Neutrophil (primary cell): Measurements from ENCODE around the gene EZR.

Experiments used
- H3K27ac ChIP-seq: fragments of 200-600 bp; sonication (generic); 2 replicates; pipeline ENCODE4 v1.5.1; 2016; ENCODE audit warnings: mild to moderate bottlenecking, moderate library complexity
- H3K27me3 ChIP-seq: fragments of 200-600 bp; sonication (generic); 2 replicates; pipeline ENCODE4 v1.6.0; 2016; ENCODE audit warnings: mild to moderate bottlenecking
- H3K36me3 ChIP-seq: fragments of 200-600 bp; sonication (generic); 2 replicates; pipeline ENCODE4 v1.5.1; 2017
- H3K4me1 ChIP-seq, 2 experiments: fragments of 200-600 bp in 1 of 2; sonication (generic) in 1 of 2; 1 replicate in 1 of 2; 2 replicates in 1 of 2; pipeline versions ENCODE4 v1.5.1 to v1.6.1; 2013 to 2016; ENCODE audit warnings: low read depth in 1 of 2, low read length in 1 of 2, mild to moderate bottlenecking in 1 of 2, moderate library complexity in 1 of 2; ENCODE audit not compliant: control insufficient read depth in 1 of 2, insufficient read depth in 1 of 2
- H3K4me3 ChIP-seq, 2 experiments: fragments of 200-600 bp in 1 of 2; sonication (generic) in 1 of 2; 1 replicate in 1 of 2; 2 replicates in 1 of 2; pipeline ENCODE4 v1.5.1; 2013 to 2016; ENCODE audit warnings: low read depth in 1 of 2, low read length in 1 of 2, mild to moderate bottlenecking in 1 of 2, moderate library complexity in 1 of 2
- H3K9me3 ChIP-seq: fragments of 200-600 bp; sonication (generic); 2 replicates; pipeline ENCODE4 v1.5.1; 2016
- CTCF ChIP-seq: fragments of 200-600 bp; sonication (generic); IDR thresholded peaks from 2 replicates; pipeline ENCODE4 v1.5.1; 2016; ENCODE audit warnings: antibody characterized with exemption

EZR gene

GRCh38 chr6:158752613-158753012 lies 66.6 kb downstream of the EZR start:
- peaks cover 76% of the 10 kb centered on the region for H3K36me3 ChIP-seq
- no peak for TF ChIP-seq CTCF
- H3K9me3 ChIP-seq: no peaks in the 10 kb centered on the region
- no peak overlapping the region for H3K27ac ChIP-seq
- H3K27me3 ChIP-seq: peaks cover 3% of the 10 kb centered on the region
- no peak overlapping the region for H3K4me3 ChIP-seq
- H3K4me1 ChIP-seq: no peaks in the 10 kb centered on the region

- no peaks in the 10 kb centered on the region for H3K4me1 ChIP-seq
- no peak overlapping the region for H3K27ac ChIP-seq
- no peak for TF ChIP-seq CTCF
- peaks cover 74% of the 10 kb centered on the region for H3K36me3 ChIP-seq
- H3K4me3 ChIP-seq: no peak overlapping the region
- H3K27me3 ChIP-seq: peaks cover 3% of the 10 kb centered on the region
- no peaks in the 10 kb centered on the region for H3K9me3 ChIP-seq
These were observed 67.2 kb downstream of the EZR start for GRCh38 chr6:158751921-158752320.

GRCh38 chr6:158751224-158751623 lies 67.9 kb downstream of the EZR start:
- peaks cover 76% of the 10 kb centered on the region for H3K36me3 ChIP-seq
- H3K27ac ChIP-seq: no peak overlapping the region
- no peak overlapping the region for H3K4me3 ChIP-seq
- no peaks in the 10 kb centered on the region for H3K9me3 ChIP-seq
- H3K4me1 ChIP-seq: no peaks in the 10 kb centered on the region
- no peak for TF ChIP-seq CTCF
- H3K27me3 ChIP-seq: peaks cover 3% of the 10 kb centered on the region

GRCh38 chr6:158744986-158745430 lies 74.2 kb downstream of the EZR start:
- Histone ChIP-seq H3K36me3 (peaks cover 52% of the 10 kb centered on the region), H3K9me3 (no peaks in the 10 kb centered on the region), H3K27ac (no peak overlapping the region), H3K4me3 (no peak overlapping the region), H3K4me1 (no peaks in the 10 kb centered on the region), H3K27me3 (no peaks in the 10 kb centered on the region)
- TF ChIP-seq CTCF: no peak

- Histone ChIP-seq H3K4me1 (no peaks in the 10 kb centered on the region), H3K27me3 (no peaks in the 10 kb centered on the region), H3K27ac (no peak overlapping the region), H3K4me3 (no peak overlapping the region), H3K9me3 (no peaks in the 10 kb centered on the region), H3K36me3 (peaks cover 47% of the 10 kb centered on the region)
- no peak for TF ChIP-seq CTCF
These were observed 76.0 kb downstream of the EZR start for GRCh38 chr6:158743033-158743651.

GRCh38 chr6:158739673-158740072 lies 79.5 kb downstream of the EZR start:
- TF ChIP-seq CTCF: no peak
- Histone ChIP-seq H3K27ac (no peak overlapping the region), H3K9me3 (peaks cover 3% of the 10 kb centered on the region), H3K4me1 (no peaks in the 10 kb centered on the region), H3K4me3 (no peak overlapping the region), H3K27me3 (no peaks in the 10 kb centered on the region), H3K36me3 (peaks cover 35% of the 10 kb centered on the region)
